Mucosa of descending colon (tissue), 3 donors: ENCODE data around the gene SLC16A1. TPM values are rescaled to one million over a fixed set of nuclear protein-coding genes. Genes with fewer than 3 reads are reported as not detected.

Source experiments
- ATAC-seq: fragments of 200-7000 bp; cut with Tn5 transposase; one replicate; pipeline ENCODE4 v1.9.1; 2020; ENCODE audit warnings: mild to moderate bottlenecking, moderate library complexity
- DNase-seq, 3 donors: peaks; one replicate each; pipeline ENCODE4 v3.0.0-alpha.2; 2020
- H3K36me3 ChIP-seq: fragments of 200-600 bp; one replicate; pipeline ENCODE4 v1.8.0; 2021; ENCODE audit warnings: low read depth, mild to moderate bottlenecking
- H3K4me1 ChIP-seq: fragments of 200-600 bp; one replicate; pipeline ENCODE4 v1.8.0; 2021; ENCODE audit warnings: low read depth, mild to moderate bottlenecking
- H3K4me3 ChIP-seq: fragments of 200-600 bp; one replicate; pipeline ENCODE4 v1.8.0; 2021; ENCODE audit warnings: mild to moderate bottlenecking
- H3K9me3 ChIP-seq: fragments of 200-600 bp; one replicate; pipeline ENCODE4 v1.8.0; 2021; ENCODE audit warnings: mild to moderate bottlenecking
- CTCF ChIP-seq: fragments of 200-600 bp; IDR thresholded peaks from one replicate; pipeline ENCODE4 v1.8.0; 2022; ENCODE audit warnings: antibody characterized with exemption, mild to moderate bottlenecking
- intact Hi-C, 2 donors: fragments of 100-400 bp; cut with DNase I in 1 of 2; cut with micrococcal nuclease in 1 of 2; formaldehyde crosslinking; loops; one replicate each; pipeline versions ENCODE4 v1.11.0 to v1.11.1; 2022; cut with DNase I, micrococcal nuclease
- total RNA-seq, 3 donors: library from RNA; stranded (reverse); fragmentation: NEBNext Ultra II Directional in 2 of 3; extraction: Animal tissue kit (Norgen Biotek cat#: 25700) in 2 of 3; gene quantifications; one replicate each; pipeline versions ENCODE4 v1.2.1 to v1.2.4, GENCODE V29; 2021 to 2023
- donor health status: DM: no; HTN: no; CAD: no; lungs with moderate emphysema.
- donor health status: DM: no; HTN: no; CAD: no.
- donor health status: DM: no; HTN: yes; CAD: no.

SLC16A1 gene
- total RNA-seq, 3 donors from 2014 or later, result 71.2 to 172 (median 88.0) TPM

GRCh38 chr1:112878321-112878720 lies 77.7 kb downstream of the SLC16A1 start:
- DNase-seq, result no peak
- TF ChIP-seq CTCF, result no peak

GRCh38 chr1:112877750-112878149 lies 78.2 kb downstream of the SLC16A1 start:
- TF ChIP-seq CTCF, result no peak
- no peak for ATAC-seq
- DNase-seq, result no peak
- Histone ChIP-seq H3K4me3 (no peak overlapping the region), H3K9me3 (no peaks in the 10 kb centered on the region), H3K36me3 (no peaks in the 10 kb centered on the region), H3K4me1 (peaks cover 32% of the 10 kb centered on the region)
- intact Hi-C loops, result no loop called here

More at GRCh38 chr1:112878321-112878720, 77.7 kb downstream of the SLC16A1 start:
- Histone ChIP-seq H3K9me3 (no peaks in the 10 kb centered on the region), H3K4me3 (no peak overlapping the region), H3K36me3 (no peaks in the 10 kb centered on the region), H3K4me1 (peaks cover 33% of the 10 kb centered on the region)
- no peak for ATAC-seq
- intact Hi-C loops, result no loop called here

GRCh38 chr1:112876315-112876714 lies 79.7 kb downstream of the SLC16A1 start:
- ATAC-seq (no peak), DNase-seq (no peak)
- peaks cover 27% of the 10 kb centered on the region for H3K4me1 ChIP-seq
- no peaks in the 10 kb centered on the region for H3K9me3 ChIP-seq
- intact Hi-C loops, result no loop called here
- no peak overlapping the region for H3K4me3 ChIP-seq
- no peaks in the 10 kb centered on the region for H3K36me3 ChIP-seq
- TF ChIP-seq CTCF, result no peak

GRCh38 chr1:112872551-112872962 lies 83.4 kb downstream of the SLC16A1 start:
- no peak for TF ChIP-seq CTCF
- intact Hi-C loops, result no loop called here
- Histone ChIP-seq H3K9me3 (no peaks in the 10 kb centered on the region), H3K4me1 (peaks cover 24% of the 10 kb centered on the region), H3K4me3 (no peak overlapping the region), H3K36me3 (no peaks in the 10 kb centered on the region)
- ATAC-seq, result peak; percentile 26
- no peak for DNase-seq

GRCh38 chr1:112870887-112871646 lies 84.9 kb downstream of the SLC16A1 start:
- ATAC-seq, result peak; percentile 80
- Histone ChIP-seq H3K9me3 (no peaks in the 10 kb centered on the region), H3K36me3 (no peaks in the 10 kb centered on the region), H3K4me1 (peaks cover 16% of the 10 kb centered on the region), H3K4me3 (no peak overlapping the region)
- peak in 1 of 3 donors; percentile 50 for DNase-seq
- TF ChIP-seq CTCF, result no peak
- intact Hi-C loops, result no loop called here
